Upper lobe of left lung (tissue), 6 donors: ENCODE results near the gene KIF2C. TPM values are rescaled to one million over a fixed set of nuclear protein-coding genes. Genes with fewer than 3 reads are reported as not detected.

Experiments used
- ATAC-seq, 2 donors: fragments of 200-7000 bp; cut with Tn5 transposase; one replicate each; pipeline ENCODE4 v1.9.1; 2022; ENCODE audit warnings: mild to moderate bottlenecking in 2 of 2, moderate library complexity in 2 of 2; ENCODE audit not compliant: low FRiP score in 2 of 2
- DNase-seq, 2 donors: peaks; one replicate each; pipeline ENCODE4 v3.0.0-alpha.2; 2019 to 2020
- H3K27ac ChIP-seq, 4 donors: fragments of 200-600 bp; sonication (generic); one replicate each; pipeline ENCODE4 v1.5.1; 2016 to 2019
- H3K27me3 ChIP-seq, 4 donors: fragments of 200-600 bp; sonication (generic); one replicate each; pipeline ENCODE4 v1.5.1; 2017 to 2019
- H3K36me3 ChIP-seq, 4 donors: fragments of 200-600 bp; sonication (generic); one replicate each; pipeline ENCODE4 v1.5.1; 2016 to 2019
- H3K4me1 ChIP-seq, 4 donors: fragments of 200-600 bp; sonication (generic); one replicate each; pipeline ENCODE4 v1.5.1; 2018 to 2019
- H3K4me3 ChIP-seq, 4 donors: fragments of 200-600 bp; sonication (generic); one replicate each; pipeline ENCODE4 v1.5.1; 2017 to 2019; ENCODE audit warnings: mild to moderate bottlenecking in 2 of 4, moderate library complexity in 1 of 4
- H3K9me3 ChIP-seq, 4 donors: fragments of 200-600 bp; sonication (generic); one replicate each; pipeline ENCODE4 v1.5.1; 2018 to 2019
- EP300 ChIP-seq, 4 donors: sonication (generic); formaldehyde crosslinking; IDR thresholded peaks; one replicate each; pipeline ENCODE4 v1.5.1; 2017; ENCODE audit warnings: antibody characterized with exemption in 4 of 4, control low read depth in 2 of 4
- POLR2A ChIP-seq, 4 donors: fragments of 450-650 bp; IDR thresholded peaks; one replicate each; pipeline ENCODE4 v1.5.1; 2016 to 2017; ENCODE audit warnings: antibody characterized with exemption in 4 of 4, mild to moderate bottlenecking in 2 of 4
- POLR2AphosphoS5 ChIP-seq, 2 donors: sonication (generic); formaldehyde crosslinking; IDR thresholded peaks; one replicate each; pipeline ENCODE4 v1.5.1; 2017; ENCODE audit warnings: antibody characterized with exemption in 2 of 2
- WGBS, 2 donors: methylation state at CpG; one replicate each; pipeline ENCODE4 v1.1.5; 2017 to 2018; 5-methylcytosine and 5-hydroxymethylcytosine counted together
- total RNA-seq, 6 donors: library from RNA; depleted of rRNA in 4 of 6; stranded (reverse); fragments of >200 nt in 4 of 6; gene quantifications; one replicate each; pipeline versions ENCODE4 v1.1.0 to v1.2.1, GENCODE V29; 2016 to 2021
- TF ChIP-seq, protein P1 (sequence below), 6 experiments: fragments of 450-650 bp in 4 of 6; fragments of 200-600 bp in 2 of 6; sonication (generic) in 2 of 6; IDR thresholded peaks; one replicate each; pipeline ENCODE4 v1.5.1; 2016 to 2019; ENCODE audit warnings: antibody characterized with exemption in 6 of 6
- donor health status: DM: no; HTN: no; CAD: no; lungs with moderate emphysema.
- donor health status: DM: no; HTN: yes; CAD: no; lungs with severe emphysema.

Gene KIF2C
- total RNA-seq, 6 donors from 2014 or later, result 1.5 to 2.7 (median 2.6) TPM; not detected in 1

DNA sequence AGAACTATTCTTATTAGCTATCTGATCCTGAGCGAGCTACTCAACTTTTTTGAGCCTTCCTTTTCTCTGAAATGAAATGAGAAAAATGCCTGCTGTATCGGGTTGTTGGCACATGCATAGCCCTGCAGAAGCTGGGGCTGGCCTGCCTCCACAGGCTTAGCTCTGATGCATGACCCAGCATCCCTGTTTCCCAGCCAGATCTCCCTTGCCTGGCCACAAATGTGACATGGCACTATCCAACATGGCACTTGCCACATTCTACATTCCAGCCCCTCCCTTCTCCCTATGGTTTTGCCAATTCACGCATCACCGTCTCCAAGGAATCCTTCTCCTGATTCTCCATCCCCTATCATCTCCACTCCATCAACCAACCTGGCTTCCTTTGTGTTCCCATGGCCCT, 22.5 kb upstream of the KIF2C start:
- WGBS, 2 donors, result 72 to 92% methylated on average over 4 of the region's 4 CpGs

DNA sequence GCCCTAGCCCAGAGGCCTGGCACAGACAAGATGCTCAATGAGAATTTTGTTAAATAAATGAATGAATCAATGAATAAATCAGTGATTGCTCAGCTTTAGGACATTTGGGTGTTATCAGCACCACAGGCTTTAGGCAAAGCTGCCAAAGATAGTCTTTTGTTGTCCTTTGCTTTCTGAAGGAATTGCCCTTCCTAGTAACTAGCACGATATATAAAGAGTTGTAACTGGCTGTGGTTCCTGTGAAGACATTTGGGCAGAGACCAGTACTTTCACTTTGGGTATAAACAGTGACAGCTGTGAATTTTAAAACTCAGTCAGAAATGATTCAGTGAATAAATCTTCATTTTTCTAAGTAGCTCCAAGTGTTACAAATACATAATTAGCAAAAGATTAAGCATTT, 22.0 kb upstream of the KIF2C start:
- H3K9me3 ChIP-seq, result no peaks in the 10 kb centered on the region
- ATAC-seq, result no peak
- DNase-seq, result no peak
- 31 to 65% methylated on average over 1 of the region's 1 CpG for WGBS, 2 donors
- H3K36me3 ChIP-seq, result no peaks in the 10 kb centered on the region
- H3K4me1 ChIP-seq, result peaks cover 4 to 22% (median 12%) of the 10 kb centered on the region in 4 donors
- no peak overlapping the region for H3K4me3 ChIP-seq
- no peak for TF ChIP-seq EP300 (IDR thresholded peaks at IDR 0.05)
- no peak for TF ChIP-seq POLR2AphosphoS5 (IDR thresholded peaks at IDR 0.05)
- TF ChIP-seq POLR2A (IDR thresholded peaks at IDR 0.05), result no peak
- TF ChIP-seq, protein P1, sequence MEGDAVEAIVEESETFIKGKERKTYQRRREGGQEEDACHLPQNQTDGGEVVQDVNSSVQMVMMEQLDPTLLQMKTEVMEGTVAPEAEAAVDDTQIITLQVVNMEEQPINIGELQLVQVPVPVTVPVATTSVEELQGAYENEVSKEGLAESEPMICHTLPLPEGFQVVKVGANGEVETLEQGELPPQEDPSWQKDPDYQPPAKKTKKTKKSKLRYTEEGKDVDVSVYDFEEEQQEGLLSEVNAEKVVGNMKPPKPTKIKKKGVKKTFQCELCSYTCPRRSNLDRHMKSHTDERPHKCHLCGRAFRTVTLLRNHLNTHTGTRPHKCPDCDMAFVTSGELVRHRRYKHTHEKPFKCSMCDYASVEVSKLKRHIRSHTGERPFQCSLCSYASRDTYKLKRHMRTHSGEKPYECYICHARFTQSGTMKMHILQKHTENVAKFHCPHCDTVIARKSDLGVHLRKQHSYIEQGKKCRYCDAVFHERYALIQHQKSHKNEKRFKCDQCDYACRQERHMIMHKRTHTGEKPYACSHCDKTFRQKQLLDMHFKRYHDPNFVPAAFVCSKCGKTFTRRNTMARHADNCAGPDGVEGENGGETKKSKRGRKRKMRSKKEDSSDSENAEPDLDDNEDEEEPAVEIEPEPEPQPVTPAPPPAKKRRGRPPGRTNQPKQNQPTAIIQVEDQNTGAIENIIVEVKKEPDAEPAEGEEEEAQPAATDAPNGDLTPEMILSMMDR (IDR thresholded peaks at IDR 0.05), result no peak
- H3K27ac ChIP-seq, result no peak overlapping the region
- H3K27me3 ChIP-seq, result no peaks in the 10 kb centered on the region

More for the DNA sequence above, 22.5 kb upstream of the KIF2C start:
- H3K4me3 ChIP-seq, result no peak overlapping the region
- no peaks in the 10 kb centered on the region for H3K9me3 ChIP-seq
- peaks cover 4 to 19% (median 12%) of the 10 kb centered on the region in 4 donors for H3K4me1 ChIP-seq
- TF ChIP-seq POLR2AphosphoS5 (IDR thresholded peaks at IDR 0.05) (no peak), EP300 (IDR thresholded peaks at IDR 0.05) (no peak), POLR2A (IDR thresholded peaks at IDR 0.05) (no peak)
- TF ChIP-seq, protein P1 (IDR thresholded peaks at IDR 0.05), result no peak
- no peak for DNase-seq
- H3K27me3 ChIP-seq, result no peaks in the 10 kb centered on the region
- H3K36me3 ChIP-seq, result no peaks in the 10 kb centered on the region
- H3K27ac ChIP-seq, result no peak overlapping the region
- no peak for ATAC-seq

DNA sequence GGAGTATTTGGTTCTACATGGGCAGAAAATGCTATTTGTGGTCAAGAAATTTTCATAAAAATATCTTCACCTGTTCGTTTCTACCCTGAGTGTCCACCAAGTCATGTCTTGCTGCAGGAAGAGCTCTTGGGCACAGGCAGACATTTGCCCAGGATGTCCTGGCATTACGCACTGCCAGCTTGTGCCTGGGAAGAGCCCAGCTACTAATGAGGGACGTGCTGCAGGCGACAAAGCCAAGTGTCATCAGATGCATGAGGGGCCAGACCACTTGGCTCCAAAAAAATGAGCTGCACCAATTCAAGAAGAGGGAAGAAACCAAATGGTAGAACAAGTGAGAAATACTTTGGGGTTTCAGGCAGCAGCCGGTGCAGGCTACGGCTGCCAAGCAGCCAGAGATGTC, 21.5 kb upstream of the KIF2C start:
- Histone ChIP-seq H3K4me3 (no peak overlapping the region), H3K9me3 (no peaks in the 10 kb centered on the region), H3K36me3 (no peaks in the 10 kb centered on the region), H3K4me1 (peaks cover 4 to 22% (median 12%) of the 10 kb centered on the region in 4 donors), H3K27ac (no peak overlapping the region), H3K27me3 (no peaks in the 10 kb centered on the region)
- TF ChIP-seq, protein P1 (IDR thresholded peaks at IDR 0.05), result no peak
- TF ChIP-seq POLR2AphosphoS5 (IDR thresholded peaks at IDR 0.05) (no peak), POLR2A (IDR thresholded peaks at IDR 0.05) (no peak), EP300 (IDR thresholded peaks at IDR 0.05) (no peak)
- DNase-seq (no peak), ATAC-seq (no peak)
- 82 to 89% methylated on average over 6 of the region's 6 CpGs for WGBS, 2 donors

DNA sequence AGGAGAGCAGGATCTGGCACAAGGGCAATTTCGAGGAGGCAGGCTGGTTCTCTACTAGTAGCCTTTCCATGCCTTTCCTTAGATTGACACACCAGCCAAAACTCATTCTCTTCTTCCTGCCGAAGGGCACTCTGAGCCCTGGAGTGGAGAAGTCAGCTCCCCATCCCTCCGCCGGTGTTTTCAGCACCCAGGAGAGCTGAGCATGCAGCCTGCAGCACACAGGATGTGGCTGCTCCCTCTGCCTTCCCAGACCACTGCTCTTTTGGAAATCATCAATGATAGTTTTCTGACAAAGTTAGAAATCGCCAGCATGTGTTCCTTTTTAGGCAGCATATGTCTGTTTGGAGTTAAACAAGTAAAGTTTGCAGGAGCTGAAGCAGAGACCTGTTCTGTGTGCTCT, 20.3 kb upstream of the KIF2C start:
- no peak overlapping the region for H3K4me3 ChIP-seq
- H3K9me3 ChIP-seq, result no peaks in the 10 kb centered on the region
- H3K4me1 ChIP-seq, result peaks cover 4 to 29% (median 12%) of the 10 kb centered on the region in 4 donors
- no peak for ATAC-seq
- no peaks in the 10 kb centered on the region for H3K27me3 ChIP-seq
- no peak overlapping the region for H3K27ac ChIP-seq
- WGBS, 2 donors, result 63 to 69% methylated on average over 4 to 5 of the region's 5 CpGs
- TF ChIP-seq EP300 (IDR thresholded peaks at IDR 0.05) (no peak), POLR2A (IDR thresholded peaks at IDR 0.05) (no peak), POLR2AphosphoS5 (IDR thresholded peaks at IDR 0.05) (no peak)
- TF ChIP-seq, protein P1 (IDR thresholded peaks at IDR 0.05), result no peak
- DNase-seq, result no peak
- H3K36me3 ChIP-seq, result no peaks in the 10 kb centered on the region

DNA sequence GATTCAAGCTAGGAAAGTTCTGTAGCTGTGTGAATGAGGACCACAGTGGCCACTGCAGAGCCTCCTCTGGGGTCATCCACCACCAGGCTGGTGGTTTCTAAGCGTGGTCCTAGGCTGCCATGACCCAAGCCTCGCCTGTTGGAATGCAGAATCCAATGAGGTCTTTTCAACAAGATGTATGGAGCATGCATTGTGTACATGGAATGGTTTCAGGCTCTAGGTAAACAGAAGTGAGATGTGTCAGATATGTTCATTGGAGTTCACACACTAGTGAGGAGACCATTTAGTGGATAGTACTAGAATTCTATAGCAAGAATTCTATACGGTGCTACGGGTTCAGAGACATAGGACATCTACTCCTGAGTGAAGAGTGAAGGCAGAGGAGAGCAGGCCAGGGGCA, 19.4 kb upstream of the KIF2C start:
- Histone ChIP-seq H3K36me3 (no peaks in the 10 kb centered on the region), H3K4me3 (no peak overlapping the region), H3K4me1 (peaks cover 0 to 28% (median 5%) of the 10 kb centered on the region in 4 donors), H3K27ac (no peak overlapping the region), H3K9me3 (no peaks in the 10 kb centered on the region), H3K27me3 (no peaks in the 10 kb centered on the region)
- no peak for ATAC-seq
- 88 to 90% methylated on average over 4 of the region's 4 CpGs for WGBS, 2 donors
- TF ChIP-seq, protein P1 (IDR thresholded peaks at IDR 0.05), result no peak
- TF ChIP-seq POLR2A (IDR thresholded peaks at IDR 0.05), result no peak
- no peak for TF ChIP-seq EP300 (IDR thresholded peaks at IDR 0.05)
- TF ChIP-seq POLR2AphosphoS5 (IDR thresholded peaks at IDR 0.05), result no peak
- no peak for DNase-seq
